H7 (cell line): ENCODE measurements around the gene TBC1D23. TPM values are rescaled to one million over a fixed set of nuclear protein-coding genes. Genes with fewer than 3 reads are reported as not detected.
"Not testable (repeated sequence)": the region's sequence is repeated elsewhere in the genome, so short reads cannot be mapped to it uniquely, and the experiment has no call there.

Experiments used
- DNase-seq: peaks from one replicate; pipeline ENCODE4 v3.0.0; 2012
- H3K27me3 ChIP-seq: 2 replicates; pipeline ENCODE4 v1.6.0; 2011; ENCODE audit warnings: mild to moderate bottlenecking, low read length; ENCODE audit not compliant: control insufficient read depth, insufficient read depth
- H3K36me3 ChIP-seq: replicated peaks from 2 replicates; pipeline ENCODE4 v1.5.1; 2011; ENCODE audit warnings: low read length; ENCODE audit not compliant: control insufficient read depth, insufficient read depth
- H3K4me3 ChIP-seq: 2 replicates; pipeline ENCODE4 v1.5.1; 2011; ENCODE audit warnings: low read depth, mild to moderate bottlenecking, control low read depth, low read length, moderate library complexity; ENCODE audit not compliant: insufficient read depth
- total RNA-seq: library from RNA; depleted of rRNA; stranded (reverse); fragments of >200 nt; shearing (Covaris generic); gene quantifications from 2 replicates; pipeline ENCODE4 v1.2.3, GENCODE V29; 2014

The TBC1D23 gene
- total RNA-seq, 1 experiment from 2014 or later: 63.0 TPM

- no peak overlapping the region for H3K4me3 ChIP-seq
- H3K27me3 ChIP-seq: no peaks in the 10 kb centered on the region
- no peak for DNase-seq
- no peaks in the 10 kb centered on the region for H3K36me3 ChIP-seq
Observed at GRCh38 chr3:100266531-100266930, 5.7 kb downstream of the TBC1D23 start.

GRCh38 chr3:100268156-100268555 is 7.4 kb downstream of the TBC1D23 start:
- H3K36me3 ChIP-seq: no peaks in the 10 kb centered on the region
- DNase-seq: no peak
- no peaks in the 10 kb centered on the region for H3K27me3 ChIP-seq
- H3K4me3 ChIP-seq: no peak overlapping the region

GRCh38 chr3:100269001-100269400 is 8.2 kb downstream of the TBC1D23 start:
- Histone ChIP-seq H3K27me3 (no peaks in the 10 kb centered on the region), H3K4me3 (no peak overlapping the region), H3K36me3 (no peaks in the 10 kb centered on the region)
- DNase-seq: no peak

- DNase-seq: no peak
- Histone ChIP-seq H3K36me3 (no peaks in the 10 kb centered on the region), H3K4me3 (no peak overlapping the region), H3K27me3 (no peaks in the 10 kb centered on the region)
Observed at GRCh38 chr3:100269410-100270214, 8.8 kb downstream of the TBC1D23 start.

DNA sequence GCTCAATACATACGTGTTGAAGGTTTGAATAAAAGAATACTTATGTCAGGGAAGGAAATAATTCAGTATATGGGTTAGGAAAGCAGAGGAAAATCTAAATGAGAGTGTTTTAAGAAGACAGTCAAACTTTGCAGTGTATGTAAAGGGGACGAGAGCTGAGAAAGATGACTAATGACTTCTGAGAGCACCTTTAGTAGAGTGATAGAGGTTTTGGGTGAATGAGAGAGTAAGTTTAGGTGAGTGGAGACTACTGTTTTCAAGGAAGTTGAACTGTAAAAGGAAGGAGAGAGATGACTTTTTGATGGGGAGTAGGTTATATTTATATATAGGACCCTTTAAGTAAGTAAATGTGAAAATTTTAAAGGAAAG is 9.4 kb downstream of the TBC1D23 start:
- H3K27me3 ChIP-seq: no peaks in the 10 kb centered on the region
- DNase-seq: no peak
- H3K36me3 ChIP-seq: no peaks in the 10 kb centered on the region
- no peak overlapping the region for H3K4me3 ChIP-seq

GRCh38 chr3:100271522-100271921 is 10.7 kb downstream of the TBC1D23 start:
- Histone ChIP-seq H3K27me3 (no peaks in the 10 kb centered on the region), H3K4me3 (no peak overlapping the region), H3K36me3 (no peaks in the 10 kb centered on the region)
- DNase-seq: no peak

GRCh38 chr3:100272797-100273611 is 12.2 kb downstream of the TBC1D23 start:
- H3K4me3 ChIP-seq, DNase-seq, H3K27me3 ChIP-seq, H3K36me3 ChIP-seq: not testable (repeated sequence)

DNA sequence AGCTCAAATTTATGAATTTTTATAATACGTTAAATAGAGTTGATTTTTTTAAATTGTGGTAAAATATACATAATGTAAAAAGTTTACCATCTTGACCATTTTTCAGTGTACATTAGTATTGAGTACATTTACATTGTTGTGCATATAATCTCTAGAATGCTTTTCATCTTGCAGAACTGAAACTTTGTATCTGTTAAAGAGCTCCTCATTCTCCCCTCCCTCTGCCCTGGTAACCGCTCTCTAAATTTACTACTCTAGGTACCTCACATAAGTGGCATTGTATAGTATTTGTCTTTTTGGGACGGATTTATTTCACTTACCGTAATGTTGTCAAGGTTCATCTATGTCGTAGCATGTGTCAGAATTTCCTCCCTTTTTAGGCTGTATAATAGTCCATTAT is 13.6 kb downstream of the TBC1D23 start:
- H3K36me3 ChIP-seq: no peaks in the 10 kb centered on the region
- DNase-seq: no peak
- H3K4me3 ChIP-seq: no peak overlapping the region
- no peaks in the 10 kb centered on the region for H3K27me3 ChIP-seq

GRCh38 chr3:100277255-100277800 is 16.5 kb downstream of the TBC1D23 start:
- no peaks in the 10 kb centered on the region for H3K27me3 ChIP-seq
- no peaks in the 10 kb centered on the region for H3K36me3 ChIP-seq
- no peak overlapping the region for H3K4me3 ChIP-seq
- no peak for DNase-seq

- no peak for DNase-seq
- H3K4me3 ChIP-seq: no peak overlapping the region
- no peaks in the 10 kb centered on the region for H3K27me3 ChIP-seq
- H3K36me3 ChIP-seq: no peaks in the 10 kb centered on the region
Observed at GRCh38 chr3:100278910-100279309, 18.1 kb downstream of the TBC1D23 start.

DNA sequence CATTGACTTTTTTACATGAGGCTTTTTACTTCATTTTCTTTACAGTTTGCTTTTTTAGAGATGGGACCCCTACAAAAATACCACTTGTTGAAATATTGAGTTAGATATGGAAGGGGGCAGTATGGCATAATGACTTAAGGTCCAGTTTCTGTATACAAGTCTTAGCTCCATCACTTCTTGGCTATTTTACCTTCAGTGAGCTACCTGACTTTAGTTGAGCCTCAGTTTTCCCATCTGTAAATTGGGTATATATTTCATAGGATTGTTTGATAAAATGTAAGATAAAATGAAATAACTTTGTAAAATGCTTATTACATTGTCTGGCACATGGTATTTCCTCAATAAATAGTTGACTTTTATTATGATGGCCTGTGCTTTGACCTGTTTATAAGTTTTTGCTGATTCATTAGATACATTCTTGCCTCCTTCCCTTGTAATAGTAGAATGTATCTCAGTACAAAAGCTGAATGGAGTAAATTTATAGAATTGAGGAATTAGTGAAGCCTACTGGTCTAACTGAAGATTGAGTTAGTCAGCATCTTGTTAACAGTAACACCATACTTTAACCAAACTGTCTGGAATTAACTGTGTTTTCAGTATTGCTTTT is 27.6 kb downstream of the TBC1D23 start:
- DNase-seq: no peak
- Histone ChIP-seq H3K4me3 (no peak overlapping the region), H3K36me3 (no peaks in the 10 kb centered on the region), H3K27me3 (no peaks in the 10 kb centered on the region)

GRCh38 chr3:100289339-100289738 is 28.5 kb downstream of the TBC1D23 start:
- Histone ChIP-seq H3K36me3 (no peaks in the 10 kb centered on the region), H3K27me3 (no peaks in the 10 kb centered on the region), H3K4me3 (no peak overlapping the region)
- no peak for DNase-seq

- no peaks in the 10 kb centered on the region for H3K27me3 ChIP-seq
- no peak overlapping the region for H3K4me3 ChIP-seq
- H3K36me3 ChIP-seq: no peaks in the 10 kb centered on the region
- no peak for DNase-seq
Observed at GRCh38 chr3:100295089-100295488, 34.3 kb downstream of the TBC1D23 start.

- no peaks in the 10 kb centered on the region for H3K27me3 ChIP-seq
- no peak overlapping the region for H3K4me3 ChIP-seq
- DNase-seq: no peak
- no peaks in the 10 kb centered on the region for H3K36me3 ChIP-seq
Observed at GRCh38 chr3:100297784-100298183, 37.0 kb downstream of the TBC1D23 start.

- Histone ChIP-seq H3K36me3 (no peaks in the 10 kb centered on the region), H3K4me3 (no peak overlapping the region), H3K27me3 (no peaks in the 10 kb centered on the region)
- no peak for DNase-seq
Observed at GRCh38 chr3:100299016-100299415, 38.2 kb downstream of the TBC1D23 start.
